Breast epithelium (tissue), 4 donors: ENCODE data around the gene AIFM1. TPM values are rescaled to one million over a fixed set of nuclear protein-coding genes. Genes with fewer than 3 reads are reported as not detected.

Experiments used
- DNase-seq, 2 donors: peaks; one replicate each; pipeline ENCODE4 v3.0.0-alpha.2; 2019; ENCODE audit warnings: low spot score in 2 of 2
- H3K27ac ChIP-seq, 2 donors: fragments of 200-600 bp; sonication (generic) in 1 of 2; one replicate each; pipeline ENCODE4 v1.5.1; 2016 to 2019; ENCODE audit warnings: mild to moderate bottlenecking in 1 of 2
- H3K27me3 ChIP-seq, 2 donors: fragments of 200-600 bp; sonication (generic) in 1 of 2; one replicate each; pipeline versions ENCODE4 v1.5.1 to v1.6.0; 2017 to 2019; ENCODE audit warnings: control low read depth in 1 of 2, mild to moderate bottlenecking in 1 of 2
- H3K36me3 ChIP-seq: fragments of 200-600 bp; one replicate; pipeline ENCODE4 v1.5.1; 2019
- H3K4me1 ChIP-seq, 2 donors: fragments of 200-600 bp; sonication (generic); one replicate each; pipeline ENCODE4 v1.5.1; 2016 to 2019; ENCODE audit warnings: control low read depth in 1 of 2
- H3K4me3 ChIP-seq, 3 donors: fragments of 200-600 bp; sonication (generic); 1 replicate in 2 of 3; 2 replicates in 1 of 3; pipeline ENCODE4 v1.5.1; 2016 to 2019; ENCODE audit warnings: mild to moderate bottlenecking in 3 of 3, moderate library complexity in 2 of 3
- H3K9me3 ChIP-seq, 2 donors: fragments of 200-600 bp; sonication (generic) in 1 of 2; one replicate each; pipeline ENCODE4 v1.5.1; 2016 to 2019; ENCODE audit warnings: control low read depth in 1 of 2
- POLR2A ChIP-seq: fragments of 450-650 bp; IDR thresholded peaks from one replicate; pipeline ENCODE4 v1.6.1; 2016; ENCODE audit warnings: antibody characterized with exemption, mild to moderate bottlenecking, moderate library complexity
- POLR2AphosphoS5 ChIP-seq, 3 donors: sonication (generic); formaldehyde crosslinking; IDR thresholded peaks; one replicate each; pipeline ENCODE4 v1.6.1; 2017; ENCODE audit warnings: antibody characterized with exemption in 3 of 3
- intact Hi-C: fragments of 100-400 bp; cut with DNase I; formaldehyde crosslinking; loops from one replicate; pipeline ENCODE4 v1.15.1; 2023; ENCODE audit warnings: low total_unique reads
- total RNA-seq, 3 donors: library from RNA; depleted of rRNA; stranded (reverse); fragments of >200 nt; gene quantifications; one replicate each; pipeline ENCODE4 v1.1.0, GENCODE V29; 2016
- TF ChIP-seq, protein P1 (sequence below), 3 donors: fragments of 450-650 bp; IDR thresholded peaks; one replicate each; pipeline ENCODE4 v1.5.1; 2016 to 2017; ENCODE audit warnings: antibody characterized with exemption in 3 of 3, mild to moderate bottlenecking in 3 of 3, moderate library complexity in 3 of 3

The AIFM1 gene
- total RNA-seq, 3 donors from 2014 or later, result 13.5 to 24.6 (median 16.6) TPM

GRCh38 chrX:130105244-130105643 lies 60.4 kb downstream of the AIFM1 start:
- Histone ChIP-seq H3K4me1 (no peaks in the 10 kb centered on the region), H3K4me3 (no peak overlapping the region), H3K27me3 (peaks cover 0 to 25% of the 10 kb centered on the region in 2 donors), H3K9me3 (no peaks in the 10 kb centered on the region), H3K36me3 (no peaks in the 10 kb centered on the region), H3K27ac (no peak overlapping the region)
- intact Hi-C loops, result no loop called here
- TF ChIP-seq POLR2A, result no peak
- TF ChIP-seq POLR2AphosphoS5 (IDR thresholded peaks at IDR 0.05), result no peak
- TF ChIP-seq, protein P1, sequence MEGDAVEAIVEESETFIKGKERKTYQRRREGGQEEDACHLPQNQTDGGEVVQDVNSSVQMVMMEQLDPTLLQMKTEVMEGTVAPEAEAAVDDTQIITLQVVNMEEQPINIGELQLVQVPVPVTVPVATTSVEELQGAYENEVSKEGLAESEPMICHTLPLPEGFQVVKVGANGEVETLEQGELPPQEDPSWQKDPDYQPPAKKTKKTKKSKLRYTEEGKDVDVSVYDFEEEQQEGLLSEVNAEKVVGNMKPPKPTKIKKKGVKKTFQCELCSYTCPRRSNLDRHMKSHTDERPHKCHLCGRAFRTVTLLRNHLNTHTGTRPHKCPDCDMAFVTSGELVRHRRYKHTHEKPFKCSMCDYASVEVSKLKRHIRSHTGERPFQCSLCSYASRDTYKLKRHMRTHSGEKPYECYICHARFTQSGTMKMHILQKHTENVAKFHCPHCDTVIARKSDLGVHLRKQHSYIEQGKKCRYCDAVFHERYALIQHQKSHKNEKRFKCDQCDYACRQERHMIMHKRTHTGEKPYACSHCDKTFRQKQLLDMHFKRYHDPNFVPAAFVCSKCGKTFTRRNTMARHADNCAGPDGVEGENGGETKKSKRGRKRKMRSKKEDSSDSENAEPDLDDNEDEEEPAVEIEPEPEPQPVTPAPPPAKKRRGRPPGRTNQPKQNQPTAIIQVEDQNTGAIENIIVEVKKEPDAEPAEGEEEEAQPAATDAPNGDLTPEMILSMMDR (IDR thresholded peaks at IDR 0.05), result no peak
- DNase-seq, result no peak

DNA sequence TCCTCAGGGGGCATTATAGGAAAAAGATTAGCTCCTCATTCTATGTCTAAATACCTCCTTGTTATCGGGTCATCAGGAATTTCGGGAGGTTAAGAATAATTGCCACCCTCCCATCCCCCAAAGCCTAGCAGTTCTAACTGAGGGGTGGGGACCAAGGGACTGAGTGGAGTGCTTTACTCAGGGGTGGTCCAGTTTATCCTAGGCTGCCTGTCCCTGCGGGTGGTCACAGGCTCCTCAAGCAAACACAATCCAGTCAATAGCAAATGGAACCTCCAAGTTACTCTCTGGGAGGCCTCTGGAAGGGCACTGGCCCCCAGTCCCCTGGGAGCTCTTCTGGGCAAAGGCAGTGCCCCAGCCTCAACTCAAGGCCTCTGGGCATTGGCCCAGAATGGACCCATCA lies 62.0 kb downstream of the AIFM1 start:
- H3K4me1 ChIP-seq, result no peaks in the 10 kb centered on the region
- no peak for DNase-seq
- H3K27me3 ChIP-seq, result peaks cover 0 to 21% of the 10 kb centered on the region in 2 donors
- TF ChIP-seq, protein P1 (IDR thresholded peaks at IDR 0.05), result no peak
- no peak for TF ChIP-seq POLR2A
- no peak for TF ChIP-seq POLR2AphosphoS5 (IDR thresholded peaks at IDR 0.05)
- H3K36me3 ChIP-seq, result no peaks in the 10 kb centered on the region
- intact Hi-C loops, result no loop called here
- H3K9me3 ChIP-seq, result no peaks in the 10 kb centered on the region
- H3K27ac ChIP-seq, result peak overlapping the region in 1 of 2 donors; percentile 52
- H3K4me3 ChIP-seq, result no peak overlapping the region

- Histone ChIP-seq H3K27me3 (peaks cover 0 to 8% of the 10 kb centered on the region in 2 donors), H3K4me1 (no peaks in the 10 kb centered on the region), H3K9me3 (no peaks in the 10 kb centered on the region), H3K27ac (peak overlapping the region; percentile 21 to 66), H3K4me3 (no peak overlapping the region), H3K36me3 (no peaks in the 10 kb centered on the region)
- TF ChIP-seq POLR2AphosphoS5 (IDR thresholded peaks at IDR 0.05) (peak in 2 of 3 donors; percentile 52 to 60), POLR2A (no peak)
- TF ChIP-seq, protein P1 (IDR thresholded peaks at IDR 0.05), result no peak
- peak in 1 of 2 donors; percentile 55 for DNase-seq
- intact Hi-C loops, result no loop called here
These were observed 65.5 kb downstream of the AIFM1 start for GRCh38 chrX:130100180-130100579.

DNA sequence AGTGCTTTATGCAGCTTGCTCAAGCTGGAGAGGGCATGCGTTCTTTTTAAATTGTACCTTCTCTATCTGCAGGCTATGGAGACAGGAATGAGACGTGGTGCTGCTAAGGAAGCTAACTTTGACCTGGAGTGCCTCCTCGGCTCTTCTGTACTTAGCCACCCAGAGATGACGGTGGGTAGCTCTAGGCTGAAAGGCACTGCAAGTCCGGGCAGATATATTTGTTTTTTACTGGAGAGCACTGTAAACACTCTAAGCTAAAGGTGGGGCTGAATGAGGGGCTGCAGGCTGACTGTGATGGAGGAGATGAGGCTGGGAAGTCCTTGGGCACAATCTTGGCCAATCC lies 67.5 kb downstream of the AIFM1 start:
- intact Hi-C loops, result no loop called here
- TF ChIP-seq POLR2AphosphoS5 (IDR thresholded peaks at IDR 0.05) (no peak), POLR2A (no peak)
- TF ChIP-seq, protein P1 (IDR thresholded peaks at IDR 0.05), result no peak

GRCh38 chrX:130097507-130098209 lies 68.0 kb downstream of the AIFM1 start:
- Histone ChIP-seq H3K27me3 (peaks cover 0 to under 1% of the 10 kb centered on the region in 2 donors), H3K27ac (peak overlapping the region; percentile 6 to 72), H3K36me3 (no peaks in the 10 kb centered on the region), H3K4me3 (peak overlapping the region in 1 of 3 donors; percentile 15), H3K9me3 (no peaks in the 10 kb centered on the region), H3K4me1 (no peaks in the 10 kb centered on the region)
- intact Hi-C loops, result no loop called here
- DNase-seq, result no peak
- no peak for TF ChIP-seq POLR2AphosphoS5 (IDR thresholded peaks at IDR 0.05)
- TF ChIP-seq, protein P1 (IDR thresholded peaks at IDR 0.05), result no peak
- TF ChIP-seq POLR2A, result no peak

More for the DNA sequence above, 67.5 kb downstream of the AIFM1 start:
- H3K36me3 ChIP-seq, result no peaks in the 10 kb centered on the region
- no peaks in the 10 kb centered on the region for H3K9me3 ChIP-seq
- peak overlapping the region; percentile 6 to 72 for H3K27ac ChIP-seq
- H3K4me3 ChIP-seq, result peak overlapping the region in 1 of 3 donors; percentile 15
- no peak for DNase-seq
- H3K27me3 ChIP-seq, result no peaks in the 10 kb centered on the region
- no peaks in the 10 kb centered on the region for H3K4me1 ChIP-seq
